ENCODE data around the gene TMEM135. TPM values are rescaled to one million over a fixed set of nuclear protein-coding genes. Genes with fewer than 3 reads are reported as not detected.
"Not testable (repeated sequence)": the region's sequence is repeated elsewhere in the genome, so short reads cannot be mapped to it uniquely, and the experiment has no call there.

Gene TMEM135
- total RNA-seq, 4 donors from 2014 or later, result 7.9 to 38.7 (median 18.9) TPM

- Histone ChIP-seq H3K4me1 (no peaks in the 10 kb centered on the region), H3K36me3 (no peaks in the 10 kb centered on the region), H3K27ac (no peak overlapping the region), H3K27me3 (no peaks in the 10 kb centered on the region), H3K9me3 (no peaks in the 10 kb centered on the region), H3K4me3 (no peak overlapping the region)
- no peak for DNase-seq
- TF ChIP-seq CTCF (IDR thresholded peaks at IDR 0.05 in 4 of 5, conservative IDR thresholded peaks at IDR 0.05 in 1 of 5) (no peak), POLR2A (IDR thresholded peaks at IDR 0.05) (no peak)
- in situ Hi-C loops (cut with MboI; ENCODE audit: low sequenced_read_pairs in 4 of 4), result no loop called here
- no peak for ATAC-seq
- intact Hi-C loops (cut with DNase I; ENCODE audit: low total_unique reads), result no loop called here
Observed at GRCh38 chr11:87022738-87023137, 15.0 kb upstream of the TMEM135 start.

GRCh38 chr11:87026415-87026814 is 11.3 kb upstream of the TMEM135 start:
- H3K4me3 ChIP-seq; DNase-seq; H3K27ac ChIP-seq; intact Hi-C loops (cut with DNase I; ENCODE audit: low total_unique reads); ATAC-seq; H3K27me3 ChIP-seq; in situ Hi-C loops (cut with MboI; ENCODE audit: low sequenced_read_pairs in 4 of 4); H3K9me3 ChIP-seq; H3K36me3 ChIP-seq; H3K4me1 ChIP-seq: not testable (repeated sequence)

GRCh38 chr11:87030458-87031054 is 7.2 kb upstream of the TMEM135 start:
- DNase-seq, result no peak
- Histone ChIP-seq H3K9me3 (no peaks in the 10 kb centered on the region), H3K27me3 (no peaks in the 10 kb centered on the region), H3K4me3 (no peak overlapping the region), H3K36me3 (no peaks in the 10 kb centered on the region), H3K27ac (no peak overlapping the region), H3K4me1 (no peaks in the 10 kb centered on the region)
- in situ Hi-C loops (cut with MboI; ENCODE audit: low sequenced_read_pairs in 4 of 4) (no loop called here), intact Hi-C loops (cut with DNase I; ENCODE audit: low total_unique reads) (no loop called here)
- TF ChIP-seq POLR2A (IDR thresholded peaks at IDR 0.05), result no peak
- no peak for TF ChIP-seq CTCF (IDR thresholded peaks at IDR 0.05 in 4 of 5, conservative IDR thresholded peaks at IDR 0.05 in 1 of 5)
- no peak for ATAC-seq

- H3K9me3 ChIP-seq, result no peaks in the 10 kb centered on the region
- no peaks in the 10 kb centered on the region for H3K27me3 ChIP-seq
- peaks cover 0 to 4% of the 10 kb centered on the region in 2 donors for H3K4me1 ChIP-seq
- in situ Hi-C loops (cut with MboI; ENCODE audit: low sequenced_read_pairs in 4 of 4), result no loop called here
- no peak for TF ChIP-seq POLR2A (IDR thresholded peaks at IDR 0.05)
- no peak for TF ChIP-seq CTCF (IDR thresholded peaks at IDR 0.05 in 4 of 5, conservative IDR thresholded peaks at IDR 0.05 in 1 of 5)
- H3K4me3 ChIP-seq, result no peak overlapping the region
- intact Hi-C loops (cut with DNase I; ENCODE audit: low total_unique reads), result no loop called here
- H3K27ac ChIP-seq, result no peak overlapping the region
- no peaks in the 10 kb centered on the region for H3K36me3 ChIP-seq
- ATAC-seq (no peak), DNase-seq (no peak)
Observed at GRCh38 chr11:87031433-87032170, 6.1 kb upstream of the TMEM135 start.

GRCh38 chr11:87033561-87033960 is 4.2 kb upstream of the TMEM135 start:
- ATAC-seq, result no peak
- Histone ChIP-seq H3K36me3 (no peaks in the 10 kb centered on the region), H3K27me3 (no peaks in the 10 kb centered on the region), H3K9me3 (no peaks in the 10 kb centered on the region), H3K27ac (no peak overlapping the region), H3K4me3 (no peak overlapping the region), H3K4me1 (peaks cover 3 to 10% of the 10 kb centered on the region in 2 donors)
- no peak for DNase-seq
- in situ Hi-C loops (cut with MboI; ENCODE audit: low sequenced_read_pairs in 4 of 4) (no loop called here), intact Hi-C loops (cut with DNase I; ENCODE audit: low total_unique reads) (no loop called here)
- TF ChIP-seq POLR2A (IDR thresholded peaks at IDR 0.05), result no peak
- no peak for TF ChIP-seq CTCF (IDR thresholded peaks at IDR 0.05 in 4 of 5, conservative IDR thresholded peaks at IDR 0.05 in 1 of 5)

Measured in gastrocnemius medialis (tissue), 4 donors.